HG02884 (cell line): ENCODE data around the gene LTBR.

Experiments
- ATAC-seq: cut with Tn5 transposase; IDR thresholded peaks from one replicate; pipeline ENCODE4 v1.9.1; 2021; ENCODE audit warnings: mild to moderate bottlenecking, moderate library complexity; ENCODE audit not compliant: unreplicated experiment

Gene LTBR

DNA sequence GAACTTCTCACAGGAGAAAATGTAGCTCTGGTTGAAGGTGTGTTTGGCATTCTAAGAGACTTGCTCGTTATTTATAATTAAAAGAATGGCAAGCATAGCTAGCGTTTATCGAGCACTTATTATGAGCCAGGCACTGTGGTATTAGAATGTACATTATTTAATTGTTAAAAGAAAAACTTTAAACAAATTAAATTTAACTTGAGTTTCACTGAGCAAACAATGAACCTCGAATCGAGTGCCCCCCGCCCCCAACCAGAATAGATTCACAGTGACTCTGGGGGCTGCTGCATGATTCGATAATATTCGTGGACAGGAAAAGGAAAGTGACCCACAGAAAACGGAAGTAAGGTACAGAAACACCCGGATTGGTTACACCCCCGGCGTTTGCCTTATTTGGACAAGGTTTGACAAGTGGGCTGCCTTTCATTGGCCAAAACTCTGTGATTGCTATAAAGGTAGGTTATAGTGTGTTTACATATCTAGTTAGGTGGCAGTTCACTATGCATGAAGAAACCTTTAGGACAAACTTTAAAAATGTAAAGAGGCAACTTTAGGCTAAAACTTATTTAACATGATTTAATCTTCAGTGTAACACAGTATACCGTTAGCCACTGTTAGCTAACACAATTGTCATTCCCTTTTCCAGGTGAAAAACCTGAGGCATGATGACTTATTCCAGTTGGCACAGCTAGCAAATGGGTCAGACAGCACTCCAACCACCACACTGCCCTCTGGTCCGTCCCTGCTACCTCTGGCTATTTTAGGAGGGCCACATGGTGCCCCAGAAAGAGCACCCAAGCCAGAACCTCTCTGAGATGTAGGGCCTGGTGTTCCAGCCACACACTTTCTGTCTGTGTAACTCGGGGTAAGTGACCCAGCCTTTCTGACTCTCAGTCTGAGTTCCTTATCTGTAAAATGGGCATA, 15.7 kb upstream of the LTBR start:
- ATAC-seq = no peak

DNA sequence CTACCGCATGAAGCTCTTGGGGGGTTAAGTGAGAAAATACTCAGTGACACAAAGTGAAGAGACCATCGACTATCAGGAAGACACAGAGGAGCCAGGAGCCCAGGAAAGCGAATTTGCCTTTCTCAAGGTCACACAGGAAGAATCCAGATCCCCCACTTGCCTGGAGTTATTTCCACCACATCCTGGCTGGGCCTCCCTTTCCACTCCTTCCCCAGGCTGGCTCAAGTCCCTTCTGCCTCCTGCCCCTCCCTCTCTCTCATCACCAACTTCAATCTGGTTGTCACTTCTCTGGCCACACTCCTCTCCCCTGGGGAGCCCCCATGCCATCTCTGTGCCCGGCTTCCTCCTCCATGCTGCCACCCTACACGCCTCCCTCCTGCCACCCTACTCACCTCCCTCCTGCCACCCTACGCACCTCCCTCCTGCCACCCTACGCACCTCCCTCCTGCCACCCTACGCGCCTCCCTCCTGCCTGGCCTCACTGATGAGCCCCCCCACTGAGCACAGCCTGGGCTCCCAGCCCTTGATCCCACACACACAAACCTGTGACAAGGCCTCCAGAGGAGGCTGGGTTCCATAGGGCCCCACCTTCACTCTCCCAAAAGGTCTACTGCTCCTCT, 14.9 kb upstream of the LTBR start:
- no peak for ATAC-seq

DNA sequence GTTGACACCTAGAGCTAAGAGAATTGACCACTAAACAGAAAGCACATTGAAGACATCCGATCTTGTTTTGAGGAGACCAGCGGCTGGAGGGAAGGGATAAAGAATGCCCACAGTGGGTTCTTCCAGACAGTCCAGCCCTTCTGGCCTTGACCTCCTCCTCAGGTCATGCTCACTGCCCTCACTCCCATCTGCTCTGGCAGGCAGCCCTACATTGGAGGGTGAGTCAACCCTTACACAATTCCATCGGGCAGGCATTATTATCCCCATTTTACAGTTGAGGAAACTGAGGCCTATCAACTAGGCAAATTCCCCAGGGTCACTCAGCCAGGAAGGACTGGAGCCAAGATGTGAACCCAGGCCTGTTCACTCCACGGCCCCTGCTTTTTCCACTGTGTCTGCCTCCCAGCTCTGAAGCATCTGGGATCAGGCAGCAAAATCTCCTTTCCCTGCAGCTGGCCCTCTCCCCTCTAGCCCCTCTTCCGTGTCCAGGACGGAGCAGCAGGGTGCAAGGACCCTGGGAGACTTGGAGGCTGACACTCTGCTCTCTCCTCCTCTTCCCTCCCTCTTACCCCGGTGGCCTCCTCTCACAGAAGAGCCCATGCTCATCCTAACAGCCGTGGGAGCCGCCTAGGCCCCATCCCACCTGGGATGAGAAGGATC, 13.9 kb upstream of the LTBR start:
- ATAC-seq = no peak

DNA sequence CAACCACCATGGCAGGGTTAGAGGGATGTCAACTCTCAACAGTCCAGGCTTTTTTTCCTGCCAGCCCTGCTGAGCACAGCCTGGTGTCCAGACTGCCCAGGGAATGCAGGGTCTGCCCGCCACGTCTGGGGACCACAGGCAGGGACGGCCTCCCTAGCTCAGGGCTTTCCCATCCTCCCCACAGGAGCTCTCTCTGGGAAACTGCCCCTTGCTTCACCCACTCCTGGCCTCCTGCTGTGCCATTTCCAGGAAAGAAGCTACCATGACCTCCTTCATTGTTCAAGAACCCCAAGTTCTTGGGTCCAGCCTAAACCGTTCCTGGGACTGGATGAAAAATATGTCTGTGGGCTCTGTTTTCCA, 13.4 kb upstream of the LTBR start:
- ATAC-seq = no peak

DNA sequence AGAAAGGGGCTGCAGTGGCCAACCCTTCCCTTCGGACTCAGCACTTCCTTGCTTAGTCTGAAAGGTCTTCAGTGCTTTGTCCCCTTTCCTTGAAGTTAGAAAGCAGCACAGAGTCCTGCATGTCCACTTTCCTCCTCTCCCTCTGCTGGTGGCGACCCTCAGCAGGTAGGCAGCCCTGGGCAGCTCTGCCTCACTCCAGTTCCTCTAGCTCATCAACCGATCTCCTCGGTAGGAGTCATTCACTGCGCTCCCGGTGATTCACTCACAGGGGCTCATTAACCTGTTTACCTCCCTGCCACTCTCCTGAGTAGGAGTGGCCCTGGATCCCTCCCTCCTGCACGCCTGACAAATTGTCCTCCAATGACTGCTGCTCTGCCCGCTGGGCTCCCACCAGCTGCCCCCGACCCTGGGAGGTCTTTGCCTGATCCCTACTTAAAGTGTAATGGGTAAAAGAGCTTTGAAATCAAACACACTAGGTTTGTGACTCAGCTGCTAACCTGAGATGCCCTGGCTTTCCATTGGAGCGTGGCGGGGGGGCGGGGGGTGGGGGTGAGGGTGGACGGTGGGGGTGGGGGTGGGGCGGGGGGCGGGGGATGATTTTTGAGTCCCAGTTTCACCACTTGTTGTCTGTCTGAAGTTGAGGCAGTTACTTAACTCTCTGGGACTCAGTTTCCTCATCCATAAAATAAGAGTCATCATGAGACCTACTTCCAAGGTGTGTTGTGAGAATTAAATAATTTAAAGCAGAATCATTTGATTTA, 12.8 kb upstream of the LTBR start:
- no peak for ATAC-seq

DNA sequence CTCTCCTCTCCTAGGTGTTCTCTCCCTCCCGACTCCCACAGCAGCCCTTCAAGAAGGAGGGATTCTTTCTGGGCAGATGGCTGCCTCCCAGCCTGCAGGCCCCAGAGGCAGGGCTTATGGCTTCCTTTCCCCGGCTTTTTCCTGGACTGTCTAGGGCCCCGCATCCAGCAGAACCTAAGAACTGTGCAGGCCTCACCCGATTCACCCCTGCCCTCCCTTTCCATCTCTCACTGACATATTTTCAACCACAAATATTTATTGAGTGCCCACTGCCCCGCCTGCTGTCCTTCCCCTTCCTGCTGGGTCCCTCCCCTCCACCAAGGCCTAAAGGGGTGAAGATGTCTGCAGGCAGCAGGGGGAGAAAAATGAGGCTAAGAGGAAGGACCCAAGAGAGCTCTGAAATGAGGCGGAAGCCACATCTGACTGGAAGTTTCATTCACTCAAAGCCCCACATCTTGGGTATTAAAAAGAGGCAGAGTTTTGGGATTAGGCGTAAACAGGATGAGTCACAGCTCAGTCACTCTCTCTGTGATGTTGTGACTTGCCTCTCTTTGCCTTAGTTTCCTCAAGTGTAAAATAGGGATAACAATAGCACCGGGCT, 11.5 kb upstream of the LTBR start:
- ATAC-seq = no peak

DNA sequence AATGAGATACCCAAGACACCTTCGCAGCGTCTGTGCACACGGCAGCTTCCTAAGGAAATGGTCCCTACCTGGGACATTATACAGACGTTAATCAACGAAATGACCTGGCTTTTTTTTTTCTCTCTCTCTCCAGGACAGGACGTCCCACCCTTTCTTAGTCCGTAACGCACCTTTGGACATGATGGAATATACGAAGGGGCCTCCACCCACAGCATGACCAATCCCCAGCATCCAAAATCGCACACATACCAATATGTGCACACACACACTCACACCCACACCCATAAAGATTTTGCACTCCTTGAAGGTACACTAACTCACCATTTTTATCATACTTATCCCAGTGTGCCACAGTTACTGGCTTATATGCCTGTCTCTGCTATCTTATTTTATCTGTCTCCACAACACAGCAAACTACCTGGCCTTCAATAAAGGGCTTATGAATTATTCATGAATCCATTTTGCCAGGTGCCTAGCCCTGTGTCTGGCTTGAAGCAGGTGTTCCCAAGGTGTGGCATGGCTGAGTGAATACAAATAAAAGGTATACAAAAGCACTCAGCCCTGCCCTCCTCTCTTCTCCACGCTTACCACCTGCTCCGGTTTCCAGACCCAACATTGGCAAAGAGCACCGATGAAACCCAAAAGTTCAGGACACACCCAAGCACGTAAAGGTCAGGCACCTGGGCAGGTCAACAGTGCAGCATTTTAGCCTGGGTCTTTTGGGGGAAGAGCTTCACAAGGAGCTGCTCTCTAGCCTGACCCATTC, 10.8 kb upstream of the LTBR start:
- no peak for ATAC-seq

DNA sequence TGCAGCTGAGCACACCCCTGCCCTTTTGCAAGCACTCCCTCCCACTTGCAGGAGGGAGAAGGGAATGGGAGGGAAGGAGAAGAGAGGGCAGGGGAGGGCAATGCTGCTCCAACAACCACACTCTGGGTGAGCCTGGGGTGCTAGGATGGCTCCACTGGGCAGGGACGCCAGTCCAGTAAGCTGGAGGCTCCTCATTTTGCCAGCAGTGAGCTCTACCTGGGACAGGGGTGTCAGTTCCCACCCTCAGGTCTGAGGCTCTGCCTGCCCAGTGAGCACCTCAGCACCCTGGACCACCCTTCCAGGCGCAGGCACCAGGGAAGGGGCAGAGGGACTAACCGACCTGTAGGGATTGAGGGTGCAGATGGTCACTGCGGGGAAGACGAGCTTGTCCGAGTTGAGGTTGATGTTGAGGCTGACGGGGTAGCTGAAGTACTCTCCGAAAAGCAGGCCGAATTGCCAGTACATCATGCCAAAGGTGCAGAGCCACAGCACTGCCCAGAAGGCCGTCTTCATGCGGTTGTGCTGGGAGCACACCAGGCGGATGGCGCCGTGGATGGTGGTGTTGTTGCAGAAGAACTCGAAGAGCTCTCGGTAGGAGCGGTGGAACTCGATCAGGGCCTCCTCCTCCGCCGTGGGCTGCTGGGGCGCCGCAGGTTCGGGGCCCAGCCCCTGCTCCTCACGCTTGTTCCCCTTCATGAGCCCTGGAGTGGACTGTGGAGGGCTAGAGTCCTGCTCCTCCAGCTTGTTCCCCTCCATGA, 9.8 kb upstream of the LTBR start:
- no peak for ATAC-seq

DNA sequence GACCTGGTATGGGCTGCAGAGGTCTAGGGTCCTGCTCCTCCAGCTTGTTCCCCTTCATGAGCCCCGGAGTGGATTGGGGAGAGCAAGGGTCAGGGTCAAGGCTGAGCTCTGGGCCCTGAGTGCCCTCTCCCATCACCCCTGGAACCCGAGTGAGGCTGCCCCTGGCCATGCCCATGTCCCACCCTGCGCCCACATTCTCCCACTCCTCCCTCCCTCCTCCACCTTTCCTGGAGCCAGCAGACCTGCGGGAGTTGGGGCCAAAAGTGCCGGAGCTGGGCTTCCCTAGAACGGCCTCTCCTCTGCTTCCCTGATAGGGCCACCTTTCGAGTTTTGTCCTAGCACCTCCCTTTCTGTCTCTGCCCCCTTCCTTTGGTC, 9.2 kb upstream of the LTBR start:
- no peak for ATAC-seq

DNA sequence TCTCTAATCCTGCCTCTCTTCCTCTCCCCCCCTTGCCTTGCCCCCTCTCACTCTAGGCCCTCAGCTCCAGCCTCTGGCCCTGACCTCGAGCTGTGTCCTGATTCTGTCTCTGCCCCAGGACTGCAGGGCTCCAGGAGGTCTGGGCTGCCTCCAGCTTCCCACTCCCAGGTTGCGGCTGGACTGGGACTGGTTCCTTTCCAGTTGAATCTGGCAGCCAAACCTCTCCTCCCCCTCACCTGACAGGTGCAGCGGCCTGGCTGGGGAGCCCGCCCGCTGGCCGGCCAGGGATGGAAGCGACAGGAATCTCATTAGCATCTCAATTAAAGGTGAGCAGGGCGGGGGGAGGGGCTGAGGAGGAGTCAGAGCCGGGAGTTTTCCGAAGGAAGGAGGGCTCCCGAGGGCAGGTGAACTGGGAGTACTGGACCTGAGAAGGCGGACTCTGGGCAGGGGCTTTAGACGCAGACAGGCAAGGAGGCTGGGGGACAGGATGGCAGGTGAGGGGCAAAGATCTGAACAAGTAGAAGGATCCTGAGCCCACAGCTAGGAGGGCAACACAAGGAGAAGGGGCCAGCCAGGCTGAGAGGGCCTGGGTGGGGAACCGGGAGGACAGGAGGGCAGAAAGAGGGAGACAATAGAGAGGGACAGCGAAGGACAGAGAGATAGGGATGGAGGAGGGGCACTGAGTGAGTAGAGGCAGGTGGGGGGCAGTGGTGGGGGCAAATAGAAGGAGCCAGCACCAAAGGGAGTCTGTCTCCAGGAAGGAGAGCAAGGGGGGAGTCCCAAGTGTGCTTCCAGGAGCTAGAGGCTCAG, 8.5 kb upstream of the LTBR start, which contains the start of gene SCNN1A:
SCNN1A (minus strand) TSS at position 295 of the 810 bp plus-strand sequence. CDS start 780 bp downstream, outside the sequence.
- no peak for ATAC-seq

DNA sequence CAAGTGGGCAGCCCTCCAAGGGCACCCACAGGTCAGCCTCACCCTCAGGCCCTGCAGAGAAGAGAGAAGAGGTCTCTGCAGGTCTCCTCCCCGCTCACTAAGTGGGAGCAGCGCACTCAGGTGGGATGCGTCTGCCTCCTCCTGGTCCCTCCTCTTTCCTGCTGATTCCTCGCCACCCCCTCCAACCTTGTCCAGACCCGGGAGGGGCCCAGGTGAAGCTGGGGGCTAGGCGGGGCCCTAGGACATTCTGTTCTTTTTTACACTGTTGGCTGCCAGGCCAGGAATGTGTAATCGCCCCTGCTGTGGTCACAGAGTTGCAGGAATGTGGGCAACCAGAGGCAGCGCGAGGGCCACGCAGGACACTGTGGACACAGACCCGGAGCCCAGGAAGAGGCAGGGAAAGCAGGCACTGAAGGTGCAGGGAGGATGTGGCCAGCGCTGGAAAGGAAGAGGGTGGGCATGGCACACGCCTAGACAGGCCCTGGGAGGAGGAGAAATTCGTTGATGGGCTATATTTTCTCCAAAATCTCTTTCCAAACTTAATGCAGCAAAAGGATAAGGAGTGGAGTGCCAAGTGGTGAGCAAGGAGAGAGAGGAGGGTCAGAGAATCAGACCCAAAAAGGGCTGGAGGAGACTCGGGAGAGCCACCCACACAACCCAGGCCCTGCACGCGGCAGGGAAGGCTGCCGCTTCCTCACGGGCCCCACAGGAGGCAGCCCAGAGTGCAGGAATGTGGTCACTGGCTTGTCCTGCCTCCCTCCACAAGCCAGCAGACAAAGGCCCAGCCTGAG, 7.7 kb upstream of the LTBR start:
- no peak for ATAC-seq

DNA sequence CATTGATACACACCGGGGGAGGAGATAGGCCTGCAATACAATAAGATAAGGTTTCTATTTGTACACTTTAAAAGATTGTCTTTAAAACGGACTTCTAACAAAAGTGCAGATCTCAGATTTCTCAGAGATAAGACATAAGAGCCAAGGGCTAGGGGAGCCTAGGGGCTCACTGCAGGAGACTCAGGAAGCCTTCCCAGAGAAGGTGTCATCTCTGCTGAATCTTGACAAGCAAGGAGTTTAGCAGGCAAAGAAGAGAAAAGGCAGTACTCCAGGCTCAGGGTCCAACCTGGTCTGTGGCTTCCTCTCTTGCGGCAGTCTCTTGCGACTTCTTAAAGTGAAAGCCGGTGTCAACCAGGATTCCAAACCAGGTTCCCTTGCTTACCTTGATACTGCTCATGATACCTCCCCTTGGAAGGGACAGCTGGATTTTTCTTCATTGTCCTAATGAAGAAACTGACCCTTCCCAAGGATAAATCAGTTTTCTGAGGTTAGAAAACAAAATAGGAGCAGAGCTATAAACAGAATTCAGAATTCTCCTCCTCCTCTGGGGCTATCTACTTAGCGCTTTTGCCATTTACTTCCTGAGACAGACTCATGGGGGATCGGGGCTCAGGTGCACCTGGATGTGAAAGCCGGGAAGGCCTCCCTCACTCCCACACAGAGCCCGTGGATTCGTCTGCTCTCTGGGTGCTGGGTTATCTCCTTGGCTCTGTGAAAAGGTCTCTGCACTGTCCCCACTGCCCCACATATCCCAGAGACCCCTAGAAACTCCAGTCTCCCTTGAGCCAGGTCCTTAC, 6.9 kb upstream of the LTBR start:
- no peak for ATAC-seq

DNA sequence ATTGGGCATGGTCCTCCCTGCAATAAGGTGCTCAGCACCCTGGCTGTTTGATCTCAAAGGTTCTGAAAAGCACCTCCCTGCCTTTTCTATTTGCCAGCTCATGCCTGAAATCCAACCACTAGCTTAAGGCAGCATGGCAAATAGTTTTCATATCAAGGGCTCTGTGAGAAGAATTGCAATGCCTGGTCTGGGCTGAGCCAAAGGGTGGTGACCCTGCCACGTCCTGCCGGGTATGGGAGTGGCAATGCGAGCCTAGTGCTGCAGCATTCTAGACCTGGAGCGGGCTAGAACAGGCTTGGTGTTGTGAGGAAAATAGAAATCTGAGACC, 6.3 kb upstream of the LTBR start:
- no peak for ATAC-seq

DNA sequence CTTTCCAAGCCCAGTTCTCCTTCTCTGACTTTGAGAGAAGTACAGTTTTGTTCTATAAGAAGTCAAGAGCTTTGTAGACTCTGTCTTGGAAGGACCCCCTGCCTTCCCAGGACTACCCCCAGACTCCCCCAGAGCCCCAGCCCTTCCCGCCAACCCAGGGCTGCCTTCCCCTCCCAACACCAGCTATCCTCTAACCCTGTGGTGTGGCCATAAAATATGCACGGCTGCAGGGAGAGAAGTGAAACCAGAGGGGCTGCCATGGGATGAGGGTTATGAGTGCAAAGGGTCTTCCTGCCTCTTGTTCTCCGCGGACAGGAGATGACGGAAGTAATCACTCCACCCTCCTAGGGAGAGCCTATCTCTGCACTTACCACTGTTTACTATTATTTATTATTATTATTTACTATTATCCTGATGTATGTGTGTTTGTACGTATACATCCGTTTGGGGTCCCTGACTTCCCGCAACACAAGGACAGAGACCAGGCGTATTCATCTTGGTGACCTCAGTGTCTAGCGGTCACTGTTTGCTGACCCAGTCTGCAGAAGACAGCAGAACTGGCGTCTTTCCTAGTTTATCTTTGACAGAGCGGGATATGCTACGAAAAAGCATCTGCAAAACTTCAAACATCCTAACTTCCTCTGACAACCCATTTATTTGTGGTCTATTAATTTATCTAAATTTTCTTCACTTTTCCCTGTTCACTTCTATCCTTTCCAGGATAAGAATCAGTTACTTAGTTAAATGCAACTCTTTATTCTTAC, 5.1 kb upstream of the LTBR start:
- no peak for ATAC-seq

DNA sequence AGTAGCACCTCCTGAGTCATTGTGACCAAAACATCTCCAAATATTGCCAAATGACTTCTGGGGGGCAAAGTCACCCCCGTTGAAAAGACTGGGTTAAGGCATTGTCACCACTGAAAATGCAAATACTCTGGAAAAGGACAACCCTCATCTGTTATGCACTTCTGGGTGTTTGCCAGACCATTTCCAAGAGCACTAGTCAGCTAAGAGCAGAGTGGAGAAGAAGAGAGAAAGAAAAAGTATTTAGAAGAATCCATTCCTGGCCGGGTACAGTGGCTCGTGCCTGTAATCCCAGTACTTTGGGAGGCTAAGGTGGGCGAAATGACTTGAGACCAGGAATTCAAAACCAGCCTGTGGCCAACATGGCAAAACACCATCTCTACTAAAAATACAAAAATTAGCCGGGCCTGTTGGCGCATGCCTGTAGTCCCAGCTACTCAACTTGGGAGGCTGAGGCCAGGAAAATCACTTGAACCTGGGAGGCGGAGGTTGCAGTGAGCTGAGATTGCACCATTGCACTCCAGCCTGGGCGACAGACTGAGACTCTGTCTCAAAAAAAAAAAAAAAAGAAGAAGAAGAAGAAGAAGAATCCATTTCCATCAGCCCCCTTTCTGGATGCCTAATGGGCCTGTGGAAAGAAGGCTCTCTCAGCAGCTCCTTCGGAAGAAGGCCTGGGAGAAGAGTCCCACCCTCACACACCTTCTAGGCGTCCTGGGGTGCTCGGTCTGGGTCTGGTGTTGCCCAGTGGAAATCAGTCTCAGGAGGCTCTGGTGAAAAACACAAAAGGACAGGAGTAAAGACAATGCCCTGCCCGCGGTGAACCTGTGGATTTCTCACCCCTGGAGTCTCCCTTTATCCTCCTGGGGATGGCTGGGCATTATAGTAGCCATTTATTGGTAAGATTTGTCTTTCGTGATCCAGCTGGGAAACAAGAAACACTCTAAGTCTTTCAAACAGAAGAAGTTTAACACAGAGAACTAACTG, 3.5 kb upstream of the LTBR start:
- no peak for ATAC-seq
